ENCODE data around the gene TATDN3. TPM values are rescaled to one million over a fixed set of nuclear protein-coding genes. Genes with fewer than 3 reads are reported as not detected.
"Not testable (repeated sequence)": the region's sequence is repeated elsewhere in the genome, so short reads cannot be mapped to it uniquely, and the experiment has no call there.

Gene TATDN3
- total RNA-seq, 1 experiment from 2014 or later, result 15.1 TPM

DNA sequence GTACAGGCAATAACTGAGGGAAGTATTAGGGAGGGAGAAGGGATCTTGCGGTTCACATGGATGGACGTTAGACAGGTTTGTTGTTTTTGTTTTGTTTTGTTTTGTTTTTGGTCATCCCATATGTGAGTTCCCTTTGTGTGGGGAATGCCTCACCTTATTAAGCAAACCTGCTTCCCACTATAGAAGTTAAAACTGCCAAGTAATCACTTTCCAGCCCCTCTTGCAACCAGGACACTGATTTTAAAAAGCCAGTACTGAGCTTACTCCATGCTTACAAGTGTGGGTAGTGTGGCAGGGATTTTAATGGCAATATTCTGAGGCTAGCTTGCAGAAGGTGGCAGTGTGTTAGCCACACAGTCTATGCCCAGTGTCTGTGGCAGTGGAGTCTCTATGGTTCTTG, 29.3 kb downstream of the TATDN3 start:
- in situ Hi-C loops (cut with HindIII; ENCODE audit: low sequenced_read_pairs), result no loop called here
- no peak for DNase-seq (ENCODE audit: low spot score)

GRCh38 chr1:212822956-212823355, 31.3 kb downstream of the TATDN3 start:
- DNase-seq (ENCODE audit: low spot score), result no peak
- in situ Hi-C loops (cut with HindIII; ENCODE audit: low sequenced_read_pairs), result no loop called here

- no peak for DNase-seq (ENCODE audit: low spot score)
- in situ Hi-C loops (cut with HindIII; ENCODE audit: low sequenced_read_pairs), result no loop called here
Measured at GRCh38 chr1:212824201-212824600, 32.5 kb downstream of the TATDN3 start.

GRCh38 chr1:212825798-212826452, 34.2 kb downstream of the TATDN3 start:
- in situ Hi-C loops (cut with HindIII; ENCODE audit: low sequenced_read_pairs), result no loop called here
- DNase-seq (ENCODE audit: low spot score), result no peak

DNA sequence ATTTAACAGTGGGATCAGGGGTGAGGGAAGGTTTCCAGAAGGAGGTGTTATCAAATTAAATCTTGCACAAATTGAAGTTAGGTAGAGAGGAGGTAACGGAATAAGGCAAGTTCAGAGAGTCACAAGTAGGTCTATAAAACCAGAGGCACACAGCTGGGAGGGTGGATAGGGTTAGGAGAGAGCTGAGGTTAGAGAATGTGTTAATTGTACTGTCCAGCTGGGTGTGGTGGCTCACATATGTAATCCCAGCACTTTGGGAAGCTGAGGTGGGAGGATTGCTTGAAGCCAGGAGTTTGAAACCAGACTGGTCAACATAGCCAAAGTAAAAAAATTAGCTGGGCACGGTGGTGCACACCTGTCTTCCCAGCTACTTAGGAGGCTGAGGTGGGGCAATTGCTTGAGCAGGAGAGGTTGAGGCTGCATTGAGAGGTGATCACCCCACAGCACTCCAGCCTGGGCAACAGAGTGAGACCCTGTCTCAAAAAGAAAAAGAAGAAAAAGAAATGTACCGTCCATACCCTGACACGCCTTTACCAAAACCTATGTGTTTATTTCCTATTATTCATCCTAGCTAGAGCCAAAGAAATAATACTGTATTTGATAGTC, 35.6 kb downstream of the TATDN3 start:
- in situ Hi-C loops (cut with HindIII; ENCODE audit: low sequenced_read_pairs), result no loop called here
- no peak for DNase-seq (ENCODE audit: low spot score)

DNA sequence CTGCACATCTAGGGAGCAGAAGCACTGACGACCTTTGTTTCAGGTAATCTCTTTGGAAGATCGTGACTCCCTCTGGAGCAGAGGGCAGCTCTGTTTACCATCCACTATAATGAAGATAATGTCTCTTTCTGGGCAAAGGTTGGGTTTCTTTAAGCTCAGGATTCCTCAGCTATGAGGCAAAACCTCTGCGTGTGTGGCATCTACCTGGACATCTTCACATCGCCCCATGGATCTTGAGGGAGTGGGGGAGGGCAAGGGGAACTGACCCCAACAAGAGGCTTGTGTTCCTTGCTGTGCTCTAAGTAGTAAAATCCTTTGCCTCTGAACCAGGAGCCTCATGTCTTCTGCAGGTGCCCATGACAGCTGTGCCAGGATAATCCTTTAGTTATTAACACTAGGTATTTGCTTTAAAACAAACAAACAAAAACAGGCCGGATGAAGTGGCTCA, 36.2 kb downstream of the TATDN3 start:
- in situ Hi-C loops (cut with HindIII; ENCODE audit: low sequenced_read_pairs), result no loop called here
- DNase-seq (ENCODE audit: low spot score), result no peak

DNA sequence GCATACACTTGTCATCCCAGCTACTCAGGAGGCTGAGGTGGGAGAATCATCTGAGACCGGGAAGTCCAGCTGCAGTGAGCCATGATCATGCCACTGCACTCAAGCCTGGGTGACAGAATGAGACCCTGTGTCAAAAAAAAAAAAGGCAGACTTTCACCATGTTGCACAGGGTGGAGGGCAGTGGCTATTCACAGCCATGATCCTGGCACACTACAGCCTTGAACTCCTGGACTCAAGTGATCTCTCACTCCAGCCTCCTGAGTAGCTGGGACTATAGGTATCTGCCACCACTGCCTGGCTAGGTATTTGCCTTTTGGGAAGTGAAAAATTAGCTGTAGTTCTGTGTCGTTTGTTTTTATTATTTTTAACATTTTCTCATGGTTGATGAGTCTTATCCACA, 36.7 kb downstream of the TATDN3 start:
- in situ Hi-C loops (cut with HindIII; ENCODE audit: low sequenced_read_pairs), result no loop called here
- DNase-seq (ENCODE audit: low spot score), result no peak

DNA sequence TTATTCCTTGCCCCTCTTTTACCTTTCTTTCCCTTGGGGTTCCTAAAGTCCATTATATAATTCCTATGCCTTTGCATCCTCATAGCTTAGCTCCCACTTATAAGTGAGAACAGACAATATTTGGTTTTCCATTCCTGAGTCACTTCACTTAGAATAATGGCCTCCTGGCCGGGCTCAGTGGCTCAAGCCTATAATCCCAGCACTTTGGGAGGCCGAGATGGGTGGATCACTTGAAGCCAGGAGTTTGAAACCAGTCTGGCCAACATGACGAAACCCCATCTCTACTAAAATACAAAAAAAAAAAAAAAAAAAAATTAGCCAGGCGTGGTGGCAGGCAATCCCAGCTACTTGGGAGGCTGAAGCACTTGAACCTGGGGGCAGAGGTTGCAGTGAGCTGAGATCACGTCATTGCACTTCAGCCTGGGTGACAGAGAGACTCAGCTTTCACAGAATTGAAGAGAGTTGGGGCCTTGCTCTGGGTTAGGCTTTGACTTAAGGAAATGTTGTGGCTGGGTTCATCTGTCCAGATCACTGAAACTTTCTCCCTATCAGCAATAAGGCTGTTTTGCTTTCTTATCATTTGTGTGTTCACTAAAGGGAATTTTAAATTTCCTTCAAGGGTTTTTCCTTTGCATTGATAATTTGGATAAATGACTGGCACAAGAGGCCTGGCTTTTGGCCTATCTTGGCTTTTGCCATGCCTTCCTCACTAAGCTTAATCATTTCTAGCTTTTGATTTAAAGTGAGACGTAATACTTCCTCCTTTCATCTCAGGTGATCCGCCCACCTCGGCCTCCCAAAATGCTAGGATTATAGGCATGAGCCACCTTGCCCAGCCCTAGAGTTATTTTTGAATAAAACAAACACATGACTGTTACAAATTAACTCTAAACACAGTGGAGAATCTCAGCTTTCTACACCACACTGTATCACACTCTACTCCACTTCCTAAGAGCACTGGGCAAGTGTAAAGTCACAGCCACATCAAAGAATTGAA, 41.8 kb downstream of the TATDN3 start:
- not testable (repeated sequence) for DNase-seq (ENCODE audit: low spot score)

GRCh38 chr1:212838145-212838544, 46.5 kb downstream of the TATDN3 start:
- DNase-seq (ENCODE audit: low spot score), result no peak
- in situ Hi-C loops (cut with HindIII; ENCODE audit: low sequenced_read_pairs), result no loop called here

More for the DNA sequence above, 41.8 kb downstream of the TATDN3 start:
- in situ Hi-C loops (cut with HindIII; ENCODE audit: low sequenced_read_pairs), result not testable (repeated sequence)

DNA sequence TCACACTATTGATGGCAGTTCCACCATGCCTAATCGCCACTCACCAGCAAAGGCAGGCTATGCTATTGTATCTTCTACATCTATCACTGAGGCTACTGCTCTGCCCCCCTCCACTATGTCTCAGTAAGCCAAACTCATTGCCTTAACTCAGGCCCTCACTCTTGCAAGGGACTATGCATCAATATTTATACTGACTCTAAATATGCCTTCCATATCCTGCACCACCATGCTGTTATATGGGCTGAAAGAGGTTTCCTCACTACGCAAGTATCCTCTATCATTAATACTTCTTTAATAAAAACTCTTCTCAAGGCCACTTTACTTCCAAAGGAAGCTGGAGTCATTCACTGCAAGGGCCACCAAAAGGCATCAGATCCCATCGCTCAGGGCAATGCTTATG, 52.8 kb downstream of the TATDN3 start:
- DNase-seq (ENCODE audit: low spot score); in situ Hi-C loops (cut with HindIII; ENCODE audit: low sequenced_read_pairs): not testable (repeated sequence)

GRCh38 chr1:212847549-212847948, 55.9 kb downstream of the TATDN3 start, which contains the start of gene SPATA45:
TSS of gene SPATA45 (minus strand) at chr1:212847649. CDS start at chr1:212836149, 11,500 bp downstream.
- in situ Hi-C loops (cut with HindIII; ENCODE audit: low sequenced_read_pairs), result no loop called here
- DNase-seq (ENCODE audit: low spot score), result no peak

DNA sequence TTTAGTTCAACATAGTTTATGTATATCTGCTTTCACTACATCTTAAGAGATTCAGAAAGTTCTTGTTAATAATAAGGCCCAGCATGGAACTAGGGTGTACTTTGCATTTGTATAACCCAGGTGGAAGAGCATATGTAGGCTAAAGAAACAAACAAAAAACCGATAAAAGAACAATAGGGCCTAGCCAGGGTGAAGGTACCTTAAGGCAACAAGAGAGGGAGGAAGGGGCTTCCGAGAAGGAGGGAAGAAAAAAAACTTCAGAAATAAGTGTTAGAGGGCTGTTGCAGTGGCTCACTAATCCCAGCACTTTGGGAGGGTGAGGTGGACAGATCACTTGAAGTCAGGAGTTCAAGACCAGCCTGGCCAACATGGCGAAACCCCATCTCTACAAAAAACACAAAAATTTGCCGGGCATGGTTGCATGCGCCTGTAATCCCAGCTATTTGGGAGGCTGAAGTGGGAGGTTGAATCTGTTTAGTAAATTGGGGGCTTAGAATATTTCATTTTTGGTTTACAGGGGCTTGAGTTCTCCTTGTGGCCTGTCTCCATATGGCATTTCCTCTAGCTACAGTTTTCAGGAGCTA, 60.5 kb downstream of the TATDN3 start:
- no peak for DNase-seq (ENCODE audit: low spot score)
- in situ Hi-C loops (cut with HindIII; ENCODE audit: low sequenced_read_pairs), result no loop called here

DNA sequence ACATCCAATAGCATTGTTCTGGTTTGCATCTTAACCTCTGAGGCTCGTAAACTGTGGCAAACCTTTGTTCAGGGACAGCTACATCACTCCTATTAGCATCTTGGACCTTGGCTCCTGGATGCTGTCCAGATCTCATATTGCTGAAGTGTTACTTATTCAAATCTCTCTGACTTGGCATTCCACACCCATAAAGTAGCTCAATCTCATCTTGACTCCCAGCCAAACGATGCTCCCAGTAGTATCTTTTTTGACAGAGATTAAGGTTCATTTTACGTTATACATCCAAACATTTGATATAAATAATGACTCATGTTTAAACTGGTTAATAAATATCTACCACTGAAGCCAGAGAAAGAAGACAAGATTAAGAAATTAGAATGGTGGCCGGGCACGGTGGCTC, 62.0 kb downstream of the TATDN3 start:
- in situ Hi-C loops (cut with HindIII; ENCODE audit: low sequenced_read_pairs), result no loop called here
- DNase-seq (ENCODE audit: low spot score), result no peak

DNA sequence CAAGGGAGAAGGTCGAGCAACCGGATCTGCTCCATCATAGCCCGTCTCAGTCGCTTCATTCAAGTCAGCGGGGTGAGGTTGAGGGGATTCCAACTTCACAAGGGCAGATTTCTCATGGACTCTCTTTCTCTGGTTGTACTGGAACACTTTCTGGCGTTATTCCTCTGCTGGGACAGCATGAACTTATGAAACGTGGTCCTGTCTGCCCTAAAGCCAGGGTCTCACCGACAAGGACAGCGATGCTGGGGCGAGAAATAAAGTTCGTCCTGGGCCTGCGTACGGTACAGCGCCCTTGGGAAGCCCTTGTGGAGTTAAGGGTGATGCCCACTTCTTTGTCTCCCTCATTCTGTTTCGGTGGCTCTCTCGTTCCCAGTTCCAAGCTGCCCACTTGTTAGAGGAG, 65.1 kb downstream of the TATDN3 start:
- in situ Hi-C loops (cut with HindIII; ENCODE audit: low sequenced_read_pairs), result no loop called here
- no peak for DNase-seq (ENCODE audit: low spot score)

GRCh38 chr1:212857992-212858460, 66.3 kb downstream of the TATDN3 start, which contains the start of gene FLVCR1:
TSS of gene FLVCR1 (plus strand) at chr1:212858275. CDS start at chr1:212858453, 178 bp downstream.
- DNase-seq (ENCODE audit: low spot score), result peak; percentile 96
- in situ Hi-C loops (cut with HindIII; ENCODE audit: low sequenced_read_pairs), result no loop called here

GRCh38 chr1:212858461-212859265, 67.0 kb downstream of the TATDN3 start:
- in situ Hi-C loops (cut with HindIII; ENCODE audit: low sequenced_read_pairs), result no loop called here
- peak; percentile 57 for DNase-seq (ENCODE audit: low spot score)

GRCh38 chr1:212860713-212861581, 69.3 kb downstream of the TATDN3 start:
- in situ Hi-C loops (cut with HindIII; ENCODE audit: low sequenced_read_pairs), result no loop called here
- peak; percentile 19 for DNase-seq (ENCODE audit: low spot score)
